Stimulated activated effector memory CD8-positive, alpha-beta T cell treated with anti-CD3 and anti-CD28 coated beads, Interleukin-12 subunit alpha, Interleukin-12 subunit beta, amount 100 ng/mL, for 72 hours (primary cell): ENCODE measurements around the gene NUDCD3.

Experiments used
- ATAC-seq: fragments of 150-1000 bp; cut with Tn5 transposase; 2 replicates; pipeline ENCODE4 v1.10.0; 2021
- DNase-seq, 2 donors: peaks; one replicate each; pipeline ENCODE4 v3.0.0; 2021 to 2022; ENCODE audit warnings: low spot score in 2 of 2
- H3K27ac Mint-ChIP-seq: one replicate; pipeline ENCODE4 v1.8.0; 2022; ENCODE audit warnings: mild to moderate bottlenecking, mixed read lengths
- H3K36me3 Mint-ChIP-seq: one replicate; pipeline ENCODE4 v1.8.0; 2022; ENCODE audit warnings: mild to moderate bottlenecking, mixed read lengths
- H3K4me1 Mint-ChIP-seq: one replicate; pipeline ENCODE4 v1.8.0; 2022; ENCODE audit warnings: mixed read lengths
- H3K4me3 Mint-ChIP-seq: one replicate; pipeline ENCODE4 v1.8.0; 2022; ENCODE audit warnings: mild to moderate bottlenecking, mixed read lengths
- H3K9me3 Mint-ChIP-seq: one replicate; pipeline ENCODE4 v1.8.0; 2022; ENCODE audit warnings: mixed read lengths

NUDCD3 gene

DNA sequence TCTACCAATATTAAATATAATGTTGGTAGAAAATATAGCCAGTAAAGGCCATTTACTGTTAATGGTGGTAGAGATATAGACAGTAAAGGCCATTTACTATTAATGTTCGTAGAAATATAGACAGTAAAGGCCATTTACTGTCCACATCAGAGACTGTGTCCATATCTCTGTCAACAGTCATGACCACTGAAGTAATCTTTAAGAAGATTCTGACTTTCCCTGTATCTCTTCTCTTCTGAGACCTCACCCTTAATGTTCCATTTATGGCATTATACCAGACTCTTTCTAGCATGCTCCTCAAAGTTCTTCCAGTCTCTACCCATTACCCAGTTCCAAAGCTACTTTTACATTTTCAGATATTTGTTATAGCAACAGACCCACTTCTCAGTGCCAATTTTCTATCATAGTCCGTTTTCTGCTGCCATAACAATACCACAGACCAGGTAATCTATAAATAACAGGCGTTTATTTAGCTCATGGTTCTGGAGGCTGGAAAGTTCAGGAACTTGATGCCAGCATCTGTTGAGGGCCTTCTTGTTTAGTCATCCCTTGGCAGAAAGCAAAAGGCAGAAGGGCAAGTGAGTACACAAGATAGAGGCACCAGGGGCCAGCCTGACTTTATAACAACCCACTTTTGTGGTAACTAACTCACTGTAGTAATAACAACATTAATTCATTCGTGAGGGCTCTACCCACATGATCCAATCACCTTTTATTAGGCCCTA is 7.9 kb upstream of the NUDCD3 start:
- no peaks in the 10 kb centered on the region for H3K36me3 Mint-ChIP-seq
- no peaks in the 10 kb centered on the region for H3K4me1 Mint-ChIP-seq
- DNase-seq: no peak
- no peak overlapping the region for H3K27ac Mint-ChIP-seq
- H3K4me3 Mint-ChIP-seq: no peak overlapping the region
- ATAC-seq: no peak
- no peaks in the 10 kb centered on the region for H3K9me3 Mint-ChIP-seq

DNA sequence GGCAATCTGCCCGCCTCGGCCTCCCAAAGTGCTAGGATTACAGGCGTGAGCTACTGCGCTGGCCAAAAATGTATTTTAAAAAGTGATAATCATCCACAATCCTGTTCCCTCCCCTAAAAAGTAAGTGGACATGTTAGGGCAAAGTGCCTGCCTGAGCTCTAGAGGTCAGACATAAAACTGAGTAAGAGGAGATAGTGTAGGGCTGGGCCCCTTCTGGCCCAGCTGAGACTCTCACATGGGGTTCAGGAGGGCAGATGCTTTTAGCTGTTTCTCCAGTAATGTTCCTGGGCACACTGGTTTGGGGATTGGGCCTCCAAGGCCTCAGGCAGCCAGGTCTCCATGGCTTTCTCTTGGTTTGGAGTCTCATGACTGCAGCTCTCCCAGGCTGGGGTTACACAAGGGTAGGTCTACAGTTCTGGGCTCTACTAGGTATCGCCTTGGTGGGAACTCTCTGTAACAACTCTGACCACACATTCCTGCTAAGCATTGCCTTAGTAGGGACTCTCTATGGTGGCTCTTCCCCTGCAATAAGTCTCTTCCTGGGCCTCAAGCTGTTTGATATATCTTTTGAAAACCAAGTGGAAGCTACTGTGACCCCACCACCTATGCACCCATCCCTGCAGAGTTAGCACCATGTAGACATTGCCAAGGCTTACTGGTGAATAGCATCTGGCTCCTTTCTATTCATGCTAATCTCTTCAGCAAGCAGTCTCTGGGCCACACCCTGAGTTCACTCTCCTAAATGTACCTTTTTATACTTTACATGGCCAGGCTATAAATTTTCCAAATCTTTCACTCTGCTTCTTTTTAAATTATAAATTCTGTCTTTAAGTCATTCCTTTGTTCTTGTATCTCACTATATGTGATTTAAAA is 6.9 kb upstream of the NUDCD3 start:
- peak; percentile 40 for ATAC-seq
- DNase-seq: no peak
- Mint-ChIP-seq H3K27ac (no peak overlapping the region), H3K36me3 (no peaks in the 10 kb centered on the region), H3K4me3 (no peak overlapping the region), H3K9me3 (no peaks in the 10 kb centered on the region), H3K4me1 (no peaks in the 10 kb centered on the region)

DNA sequence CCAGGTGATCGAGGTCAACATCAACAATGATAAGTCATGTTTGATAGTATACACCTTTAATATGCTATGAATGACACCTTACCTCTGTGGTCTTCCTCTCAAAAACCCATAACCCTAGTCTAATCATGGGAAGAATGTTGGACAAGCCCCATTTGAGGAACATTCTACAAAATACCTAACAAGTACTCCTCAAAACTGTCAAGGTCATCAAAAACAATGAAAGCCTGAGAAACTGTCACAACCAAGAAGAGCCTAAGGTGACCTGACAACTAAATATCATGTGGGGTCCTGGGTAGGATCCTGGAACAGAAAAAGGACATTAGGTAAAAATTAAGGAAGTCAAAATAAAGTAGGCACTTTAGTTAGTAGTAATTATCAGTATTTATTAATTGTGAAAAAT is 5.9 kb upstream of the NUDCD3 start:
- DNase-seq: no peak
- Mint-ChIP-seq H3K27ac (no peak overlapping the region), H3K4me1 (no peaks in the 10 kb centered on the region), H3K4me3 (no peak overlapping the region), H3K36me3 (no peaks in the 10 kb centered on the region), H3K9me3 (no peaks in the 10 kb centered on the region)
- ATAC-seq: no peak

DNA sequence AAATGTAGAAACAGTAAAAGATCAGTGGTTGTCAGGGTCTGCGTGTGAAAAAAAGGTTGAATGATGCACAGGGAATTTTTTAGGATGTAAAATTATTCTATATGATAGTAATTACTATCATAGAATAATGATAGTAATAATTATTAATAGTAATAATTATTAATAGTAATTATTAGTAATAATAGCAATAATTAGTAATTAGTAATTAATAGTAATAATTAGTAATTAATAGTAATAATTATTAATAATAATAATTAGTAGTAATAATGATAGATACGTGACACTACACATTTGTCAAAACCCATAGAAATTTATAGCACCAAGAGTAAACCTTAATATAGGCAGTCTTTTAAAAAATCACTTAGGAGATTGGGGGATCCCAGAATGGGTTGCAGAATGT is 4.5 kb upstream of the NUDCD3 start:
- ATAC-seq: no peak

DNA sequence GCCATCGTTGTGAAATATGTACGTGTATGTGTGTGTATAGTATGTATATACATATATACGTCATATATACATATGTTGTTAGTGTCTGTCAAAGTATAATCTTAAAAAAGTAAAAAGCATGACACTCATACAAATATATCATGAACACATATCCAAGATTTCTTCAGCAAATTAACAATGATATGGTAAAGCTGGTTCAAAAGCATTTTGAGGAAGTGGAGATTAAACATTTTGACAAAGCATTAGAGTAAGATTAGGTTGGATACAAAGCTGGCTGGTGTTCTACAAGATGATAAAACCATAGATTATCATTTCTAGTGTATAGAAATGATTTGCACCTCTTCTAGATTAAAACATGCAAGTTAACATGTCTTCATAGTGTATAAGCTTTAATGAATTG is 771 bp upstream of the NUDCD3 start:
- Mint-ChIP-seq H3K36me3 (peaks cover 15% of the 10 kb centered on the region), H3K27ac (peak overlapping the region; percentile 94), H3K4me1 (peaks cover 40% of the 10 kb centered on the region), H3K9me3 (no peaks in the 10 kb centered on the region), H3K4me3 (peak overlapping the region; percentile 78)
- DNase-seq (no peak), ATAC-seq (no peak)

More for the DNA sequence above, 4.5 kb upstream of the NUDCD3 start:
- H3K27ac Mint-ChIP-seq: no peak overlapping the region
- H3K9me3 Mint-ChIP-seq: no peaks in the 10 kb centered on the region
- peaks cover 11% of the 10 kb centered on the region for H3K36me3 Mint-ChIP-seq
- H3K4me3 Mint-ChIP-seq: no peak overlapping the region
- peaks cover 10% of the 10 kb centered on the region for H3K4me1 Mint-ChIP-seq
- no peak for DNase-seq

DNA sequence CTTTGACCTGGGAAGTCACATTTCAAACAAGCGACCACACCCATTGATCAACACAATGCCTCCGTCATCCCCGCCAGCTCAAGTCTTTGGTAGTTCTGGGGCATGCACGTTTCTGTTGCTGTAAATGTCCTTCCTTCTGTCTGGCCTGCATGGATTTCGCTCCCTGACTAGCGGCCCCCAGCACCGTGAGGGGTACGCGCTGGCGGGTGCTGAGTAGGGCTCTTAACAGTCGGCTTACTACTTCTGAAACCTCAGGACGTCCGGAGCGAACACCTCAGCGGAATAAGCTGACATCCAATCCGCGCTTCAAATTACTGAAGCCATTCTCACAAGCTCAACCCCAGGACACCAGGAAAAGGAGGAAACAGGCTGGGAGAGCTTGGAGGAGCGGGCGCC is 505 bp downstream of the NUDCD3 start:
- Mint-ChIP-seq H3K36me3 (peaks cover 19% of the 10 kb centered on the region), H3K4me3 (peak overlapping the region; percentile 78), H3K9me3 (no peaks in the 10 kb centered on the region), H3K27ac (peak overlapping the region; percentile 94), H3K4me1 (peaks cover 51% of the 10 kb centered on the region)
- no peak for DNase-seq
- ATAC-seq: peak; percentile 65

DNA sequence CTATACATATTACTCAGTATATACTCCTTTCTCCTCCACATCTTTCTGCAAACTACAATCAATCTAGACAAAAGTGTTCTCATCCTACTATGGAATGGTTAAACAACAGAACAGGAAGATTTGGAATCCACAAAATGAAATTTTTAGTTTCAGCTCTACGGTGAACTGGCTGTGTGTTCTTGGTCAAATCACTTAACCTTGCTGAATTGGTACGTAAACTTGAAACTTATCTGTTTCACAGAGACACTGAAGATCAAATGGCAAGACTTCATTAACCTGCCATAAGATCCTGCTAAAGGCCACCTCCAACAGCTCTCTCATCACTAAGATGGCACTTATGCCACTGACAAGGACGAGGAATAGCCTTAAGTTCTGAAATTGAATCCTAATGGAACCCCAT is 1.5 kb downstream of the NUDCD3 start:
- Mint-ChIP-seq H3K9me3 (no peaks in the 10 kb centered on the region), H3K4me1 (peaks cover 59% of the 10 kb centered on the region), H3K36me3 (peaks cover 29% of the 10 kb centered on the region), H3K27ac (peak overlapping the region; percentile 94), H3K4me3 (peak overlapping the region; percentile 78)
- ATAC-seq: no peak
- no peak for DNase-seq

DNA sequence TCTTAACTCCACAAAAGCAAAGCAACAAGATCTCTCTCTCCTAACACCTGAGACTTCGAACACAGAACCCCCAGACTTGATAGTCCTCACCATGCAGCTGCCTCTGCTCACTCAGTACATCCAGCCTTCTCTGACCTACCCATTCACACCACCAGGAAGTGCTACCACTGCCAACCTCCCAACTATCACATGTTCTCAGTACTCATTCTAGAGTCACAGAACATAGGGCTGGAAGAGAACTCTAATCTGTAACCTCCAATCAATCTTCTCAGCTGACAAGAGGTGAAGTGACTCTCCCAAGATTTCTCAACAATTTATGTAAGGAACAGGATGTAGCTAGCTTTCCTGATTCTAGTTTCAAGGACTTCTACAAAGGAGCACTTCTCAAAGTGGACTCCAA is 3.8 kb downstream of the NUDCD3 start:
- ATAC-seq (no peak), DNase-seq (no peak)
- peaks cover 7% of the 10 kb centered on the region for H3K9me3 Mint-ChIP-seq
- H3K36me3 Mint-ChIP-seq: peaks cover 52% of the 10 kb centered on the region
- H3K4me1 Mint-ChIP-seq: peaks cover 72% of the 10 kb centered on the region
- no peak overlapping the region for H3K4me3 Mint-ChIP-seq
- no peak overlapping the region for H3K27ac Mint-ChIP-seq

DNA sequence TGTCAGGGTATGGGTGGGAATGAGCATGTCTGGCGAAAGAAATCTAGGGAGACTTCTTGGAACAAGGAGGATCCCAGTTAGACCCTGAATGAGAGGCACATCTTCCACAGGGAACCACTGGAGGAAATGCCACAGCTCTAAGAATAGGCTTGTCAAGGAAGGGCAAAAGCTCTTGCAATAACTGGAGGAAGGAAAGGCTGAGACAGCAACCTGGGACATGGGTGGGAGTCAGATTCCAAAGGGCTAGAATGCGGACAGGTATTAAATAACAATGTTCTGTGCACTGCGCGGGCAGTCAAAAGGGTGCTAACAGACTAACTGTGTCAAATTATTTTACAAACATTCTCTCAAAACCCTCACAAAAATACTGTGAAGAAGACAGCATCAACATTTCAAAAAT is 4.5 kb downstream of the NUDCD3 start:
- no peak overlapping the region for H3K4me3 Mint-ChIP-seq

DNA sequence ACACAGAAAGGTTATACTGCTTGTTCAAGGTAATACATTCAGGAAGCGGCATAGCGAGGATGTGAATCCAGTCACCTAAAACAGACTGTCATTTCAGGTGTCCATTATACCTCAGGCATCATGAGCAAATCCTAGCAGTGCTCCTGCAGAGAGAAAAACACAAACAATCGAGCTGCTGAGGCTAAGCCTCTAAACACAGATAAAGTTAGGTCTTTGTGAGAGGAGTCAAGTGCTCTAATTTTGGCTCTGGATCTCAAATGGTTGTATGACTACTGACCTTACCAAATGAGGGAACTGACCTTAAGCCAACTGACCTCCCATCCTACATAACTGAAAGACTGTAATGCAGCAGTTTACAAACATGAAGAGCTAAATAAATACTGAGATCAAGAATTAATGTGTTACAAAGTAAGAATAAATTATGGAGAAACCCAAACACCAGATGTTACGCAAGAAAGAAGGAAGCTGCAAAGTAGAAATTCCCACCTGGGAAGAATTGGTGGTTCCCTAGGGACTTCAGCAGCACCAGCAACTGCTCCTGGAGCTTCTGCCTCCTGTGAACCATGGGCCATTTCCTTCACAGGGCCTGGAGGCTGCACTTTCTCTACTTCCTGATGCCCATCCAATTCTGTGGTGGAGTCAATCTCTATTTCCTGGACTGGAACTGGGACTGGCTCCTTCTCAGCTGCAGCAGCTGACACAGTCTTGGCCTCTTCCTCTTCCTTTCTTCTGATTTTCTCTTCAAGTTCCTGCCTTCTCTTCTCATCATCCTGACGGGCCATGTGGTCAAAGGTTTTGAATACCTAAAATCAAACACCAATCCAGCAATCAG is 5.8 kb downstream of the NUDCD3 start:
- DNase-seq (peak in 1 of 2 donors; percentile 22), ATAC-seq (no peak)
- peaks cover 59% of the 10 kb centered on the region for H3K4me1 Mint-ChIP-seq
- H3K36me3 Mint-ChIP-seq: peaks cover 58% of the 10 kb centered on the region
- no peak overlapping the region for H3K27ac Mint-ChIP-seq
- H3K4me3 Mint-ChIP-seq: no peak overlapping the region
- H3K9me3 Mint-ChIP-seq: peaks cover 7% of the 10 kb centered on the region

More for the DNA sequence above, 4.5 kb downstream of the NUDCD3 start:
- Mint-ChIP-seq H3K36me3 (peaks cover 57% of the 10 kb centered on the region), H3K9me3 (peaks cover 7% of the 10 kb centered on the region), H3K27ac (no peak overlapping the region), H3K4me1 (peaks cover 69% of the 10 kb centered on the region)
- no peak for ATAC-seq
- DNase-seq: no peak

DNA sequence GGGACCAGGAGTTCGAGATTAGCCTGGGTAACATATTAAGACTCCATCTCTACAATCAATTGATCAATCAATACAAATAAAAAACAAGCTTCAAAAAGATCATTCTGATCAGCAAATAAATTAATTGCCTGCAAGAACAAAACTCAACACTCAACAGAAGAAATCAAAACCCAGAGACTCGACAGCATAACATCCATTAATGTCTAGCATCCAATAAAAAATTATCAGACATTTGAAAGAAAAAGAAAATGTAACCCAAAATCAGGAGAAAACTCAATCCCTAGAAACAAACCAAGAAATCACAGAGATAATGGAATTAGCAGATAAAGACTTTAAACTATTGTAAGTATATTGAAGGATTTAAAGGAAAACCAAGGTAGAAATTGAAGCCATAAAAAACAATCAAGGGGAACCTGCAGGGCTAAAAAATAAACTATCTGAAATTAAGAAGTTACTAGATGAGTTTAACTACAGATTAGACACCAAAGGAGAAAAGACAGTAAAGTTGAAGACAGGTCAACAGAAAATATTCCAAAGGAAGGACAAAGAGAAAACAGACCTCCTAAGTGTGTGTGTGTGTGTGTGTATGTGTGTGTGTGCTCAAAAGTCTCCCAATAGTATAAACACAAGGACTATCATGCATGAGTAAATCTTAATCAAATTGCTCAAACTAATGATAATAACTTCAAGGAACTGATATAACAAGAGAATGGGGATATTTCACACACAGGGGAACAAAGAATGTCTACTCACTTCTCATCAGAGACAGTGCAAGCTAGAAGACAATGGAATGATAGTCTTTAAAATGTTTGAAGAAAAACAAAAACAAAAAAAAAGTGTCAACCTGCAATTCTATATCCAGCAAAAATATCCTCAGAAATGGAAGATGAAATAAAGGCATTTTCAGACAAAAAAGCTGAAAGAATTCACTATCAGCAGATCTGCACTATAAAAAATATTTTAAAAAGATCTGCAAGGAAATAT is 7.7 kb downstream of the NUDCD3 start:
- Mint-ChIP-seq H3K36me3 (peaks cover 76% of the 10 kb centered on the region), H3K27ac (no peak overlapping the region), H3K4me3 (no peak overlapping the region), H3K9me3 (peaks cover 7% of the 10 kb centered on the region), H3K4me1 (peaks cover 43% of the 10 kb centered on the region)
- DNase-seq: no peak
- no peak for ATAC-seq

DNA sequence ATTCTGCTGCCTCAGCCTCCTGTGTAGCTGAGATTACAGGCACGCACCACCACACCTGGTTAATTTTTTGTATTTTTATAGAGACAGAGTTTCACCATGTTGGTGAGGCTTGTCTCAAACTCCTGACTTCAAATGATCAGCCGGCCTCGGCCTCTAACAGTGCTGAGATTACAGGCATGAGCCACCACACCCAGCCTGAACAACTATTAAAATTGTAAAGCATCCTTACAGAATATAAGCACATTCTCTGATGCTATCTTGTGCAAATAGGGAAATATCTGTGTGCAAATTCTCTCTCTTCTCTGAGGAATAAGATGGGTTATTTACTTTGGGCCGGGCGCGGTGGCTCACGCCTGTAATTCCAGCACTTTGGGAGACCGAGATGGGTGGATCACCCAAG is 12.5 kb downstream of the NUDCD3 start:
- Mint-ChIP-seq H3K4me3 (no peak overlapping the region), H3K4me1 (peaks cover 32% of the 10 kb centered on the region), H3K27ac (no peak overlapping the region), H3K36me3 (peaks cover 100% of the 10 kb centered on the region), H3K9me3 (peaks cover 4% of the 10 kb centered on the region)
- ATAC-seq: no peak
- DNase-seq: no peak

DNA sequence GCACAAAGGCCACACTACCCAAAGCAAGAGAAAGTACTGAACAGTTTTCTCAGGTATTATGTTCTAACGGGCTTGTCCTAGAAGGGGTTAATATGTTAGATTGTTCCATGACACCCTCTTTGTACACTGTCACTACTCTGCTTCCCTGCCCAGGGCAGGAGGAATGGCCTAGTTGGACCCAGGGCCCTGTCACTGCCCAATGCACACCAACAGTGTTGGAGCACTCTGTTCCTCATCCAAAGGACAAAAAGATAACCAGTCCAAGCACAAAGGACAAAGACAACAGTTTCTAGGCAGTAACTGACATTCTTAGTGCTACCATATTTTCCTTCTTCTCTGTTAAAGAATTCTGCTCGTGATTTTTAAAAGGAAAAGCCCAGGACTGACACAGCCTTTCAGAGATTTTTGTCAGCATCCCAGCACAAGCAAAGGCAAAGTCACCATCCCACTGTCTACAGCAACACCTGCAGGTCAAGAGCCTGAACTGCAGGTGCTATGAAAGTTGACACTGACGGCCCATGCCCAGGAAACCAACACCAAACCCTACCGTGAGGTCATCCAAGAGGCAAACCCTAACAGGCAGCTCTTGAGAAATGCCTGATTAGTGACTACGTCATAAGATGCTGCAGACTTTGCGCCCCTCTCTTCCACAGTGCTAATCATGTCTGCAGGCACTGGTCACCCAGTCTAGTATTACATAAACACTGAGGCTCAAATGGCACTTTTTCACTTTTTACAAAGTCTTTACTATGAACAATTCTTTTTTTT is 13.2 kb downstream of the NUDCD3 start:
- peak; percentile 99 for ATAC-seq
- Mint-ChIP-seq H3K9me3 (no peaks in the 10 kb centered on the region), H3K4me1 (peaks cover 30% of the 10 kb centered on the region), H3K27ac (peak overlapping the region; percentile 67), H3K36me3 (peaks cover 100% of the 10 kb centered on the region), H3K4me3 (no peak overlapping the region)
- DNase-seq: peak; percentile 53 to 72

DNA sequence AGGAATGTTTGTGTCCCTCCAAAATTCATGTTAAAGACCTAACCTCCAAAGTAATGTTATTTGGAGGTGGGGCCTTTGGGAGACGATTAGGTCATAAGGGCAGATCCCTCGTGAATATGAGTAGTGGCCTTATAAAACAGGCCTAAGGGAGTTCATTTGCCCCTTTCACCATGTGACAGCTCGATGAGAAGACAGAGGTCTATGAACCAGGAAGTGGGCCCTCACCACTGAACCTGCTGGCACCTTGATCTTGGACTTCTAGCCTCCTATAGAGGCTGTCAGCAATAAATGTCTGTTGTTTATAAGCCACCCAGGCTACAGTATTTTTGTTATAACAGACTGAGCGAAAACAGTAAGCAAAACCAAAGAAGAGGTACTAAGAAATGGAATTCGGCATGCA is 14.1 kb downstream of the NUDCD3 start:
- peaks cover 100% of the 10 kb centered on the region for H3K36me3 Mint-ChIP-seq
- peaks cover 35% of the 10 kb centered on the region for H3K4me1 Mint-ChIP-seq
- no peaks in the 10 kb centered on the region for H3K9me3 Mint-ChIP-seq
- ATAC-seq: no peak
- H3K27ac Mint-ChIP-seq: no peak overlapping the region
- DNase-seq: peak in 1 of 2 donors; percentile 17
- H3K4me3 Mint-ChIP-seq: no peak overlapping the region
